ENCODE results near the gene NABP1.
"Not testable (repeated sequence)": the region's sequence is repeated elsewhere in the genome, so short reads cannot be mapped to it uniquely, and the experiment has no call there.

Gene NABP1

GRCh38 chr2:191677646-191678436, at the start of gene NABP1:
NABP1 (plus strand) TSS chr2:191678136; CDS start chr2:191678615, 479 bp downstream.
- peak; percentile 97 to 99 (median 98) for DNase-seq

DNA sequence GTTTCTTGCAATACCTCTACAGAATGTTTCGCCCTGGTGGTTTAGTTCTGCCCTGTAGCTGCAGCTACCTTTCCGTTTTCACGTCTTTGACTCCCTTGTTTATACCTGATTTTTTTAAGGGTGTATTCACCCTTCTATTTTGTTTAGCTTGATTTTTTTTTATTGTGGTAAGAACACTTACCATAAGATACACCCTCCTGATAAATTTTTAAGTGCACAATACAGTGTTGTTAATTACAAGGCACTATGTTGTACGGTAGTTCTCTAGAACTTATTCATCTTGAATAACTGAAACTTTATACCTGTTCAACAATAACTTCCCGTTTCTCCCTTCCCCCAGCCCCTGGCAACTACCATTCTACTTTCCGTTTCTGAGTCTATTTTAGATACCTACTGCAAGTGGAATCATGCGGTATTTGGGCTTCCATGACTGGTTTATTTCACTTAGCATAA, 48.9 kb upstream of the NABP1 start:
- DNase-seq, result peak in 1 of 6 experiments; percentile 3

DNA sequence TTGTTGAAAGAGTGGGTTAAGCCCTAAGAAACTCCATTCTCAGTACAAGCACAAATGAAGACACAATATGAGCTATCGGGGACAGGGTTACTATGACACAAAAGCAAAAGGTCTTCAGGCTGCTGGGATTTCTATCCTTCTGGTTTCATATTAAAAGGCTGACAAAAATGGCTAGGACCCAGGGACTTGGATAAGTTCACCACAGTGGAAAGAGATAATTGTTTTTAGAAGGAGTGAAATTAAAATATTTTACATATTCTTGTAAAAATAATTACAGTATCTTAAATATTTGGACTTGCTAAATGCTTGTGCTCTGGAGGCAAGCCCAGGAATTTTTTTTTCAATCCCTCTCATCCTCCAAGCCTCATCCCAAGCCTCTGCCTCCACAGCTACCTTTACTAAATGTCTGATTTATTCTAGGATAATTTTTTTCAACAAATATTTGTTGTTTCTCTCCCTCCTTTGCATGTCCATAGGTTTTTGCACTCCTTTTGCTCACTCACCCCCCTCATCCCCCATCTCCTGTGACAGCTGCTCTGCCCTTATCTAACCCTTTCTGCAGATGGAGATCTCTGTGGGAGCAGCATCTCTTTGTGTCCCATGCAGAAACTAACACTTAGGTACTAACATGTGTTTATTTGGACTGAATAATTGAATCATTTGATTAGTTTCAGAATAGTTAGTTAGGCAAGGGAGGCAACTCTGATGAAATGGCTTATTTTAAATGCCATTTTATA, 47.8 kb upstream of the NABP1 start:
- DNase-seq, result no peak

GRCh38 chr2:191631754-191632153, 46.2 kb upstream of the NABP1 start:
- DNase-seq, result no peak

- no peak for DNase-seq
Measured at GRCh38 chr2:191632426-191632825, 45.5 kb upstream of the NABP1 start.

GRCh38 chr2:191634791-191635190, 43.1 kb upstream of the NABP1 start:
- DNase-seq, result no peak

GRCh38 chr2:191635333-191636234, 42.4 kb upstream of the NABP1 start:
- no peak for DNase-seq

DNA sequence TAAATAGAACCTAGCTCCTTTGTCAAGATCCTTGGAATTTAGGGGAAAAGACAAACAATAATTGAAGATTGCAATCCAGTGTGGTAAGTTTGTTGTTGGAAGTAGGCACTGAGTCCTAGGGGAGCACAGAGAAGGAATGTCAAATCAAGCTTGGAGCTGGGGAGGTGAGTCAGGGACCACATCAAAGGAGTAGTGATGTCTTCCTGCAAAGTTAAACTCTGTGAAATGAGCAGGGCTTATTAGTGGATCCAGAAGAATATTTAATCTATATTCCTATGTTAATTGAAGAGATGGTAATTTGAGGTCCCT, 41.7 kb upstream of the NABP1 start:
- no peak for DNase-seq

DNA sequence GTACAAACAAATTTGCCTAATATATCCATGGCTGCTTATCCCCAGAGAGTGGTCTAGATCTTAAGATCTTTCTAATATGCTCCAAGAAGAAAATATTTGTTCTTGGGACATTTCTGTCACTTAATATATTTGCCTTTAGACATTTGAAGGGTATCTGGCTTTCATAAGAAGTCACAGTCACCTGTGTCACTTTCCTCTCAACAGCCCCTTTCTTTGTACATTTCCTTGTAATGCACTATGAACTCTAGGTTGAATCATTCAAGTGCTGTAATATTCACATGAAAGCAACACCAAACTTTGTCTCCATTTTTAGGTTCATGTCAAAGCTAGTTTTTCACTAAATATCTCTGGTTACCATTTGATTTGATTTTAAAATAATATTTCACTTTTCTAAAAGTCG, 41.4 kb upstream of the NABP1 start:
- no peak for DNase-seq

- peak in 3 of 6 experiments; percentile 11 to 29 (median 27) for DNase-seq
Measured at GRCh38 chr2:191637182-191638078, 40.5 kb upstream of the NABP1 start.

- DNase-seq, result no peak
Measured at GRCh38 chr2:191638079-191638801, 39.7 kb upstream of the NABP1 start.

DNA sequence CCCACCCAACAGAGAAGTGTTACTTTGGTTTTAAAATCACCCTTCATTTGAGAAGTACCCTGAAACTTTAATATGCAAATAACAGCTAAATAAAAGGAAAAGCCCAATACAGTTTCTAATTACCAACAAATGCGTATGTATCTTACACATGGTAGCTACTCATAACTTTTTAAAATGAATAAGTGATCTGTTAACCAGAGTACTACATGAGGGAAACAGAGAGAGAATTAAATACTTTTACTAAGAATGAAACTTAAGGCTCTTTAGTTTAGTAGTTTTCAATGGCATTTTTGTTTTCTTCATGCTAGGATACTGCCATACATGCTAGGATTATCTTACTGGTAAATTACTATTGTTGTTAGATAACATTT, 39.1 kb upstream of the NABP1 start:
- DNase-seq, result no peak

GRCh38 chr2:191641609-191642008, 36.3 kb upstream of the NABP1 start:
- DNase-seq, result no peak

DNA sequence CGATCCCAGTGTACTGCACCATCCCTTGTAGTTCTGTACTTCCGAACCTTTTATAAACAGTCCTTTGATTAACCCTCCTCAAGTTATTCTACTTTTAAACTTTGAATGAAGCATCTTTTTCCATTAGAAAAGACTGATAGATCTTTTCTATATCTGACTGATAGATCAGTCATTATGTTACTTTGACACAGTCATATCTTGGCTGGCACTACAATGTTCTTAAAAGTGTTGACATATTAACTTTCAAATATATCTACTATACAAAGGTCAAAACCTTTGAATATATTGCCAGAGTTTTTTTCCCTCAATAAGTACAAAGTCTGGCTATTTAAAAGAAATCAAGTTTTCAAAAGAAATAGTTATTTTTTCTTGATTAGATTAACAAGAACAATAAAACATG, 35.4 kb upstream of the NABP1 start:
- DNase-seq, result no peak

- DNase-seq, result no peak
Measured at GRCh38 chr2:191643429-191643828, 34.5 kb upstream of the NABP1 start.

- not testable (repeated sequence) for DNase-seq
Measured at GRCh38 chr2:191644613-191645012, 33.3 kb upstream of the NABP1 start.

GRCh38 chr2:191645032-191645431, 32.9 kb upstream of the NABP1 start:
- no peak for DNase-seq

DNA sequence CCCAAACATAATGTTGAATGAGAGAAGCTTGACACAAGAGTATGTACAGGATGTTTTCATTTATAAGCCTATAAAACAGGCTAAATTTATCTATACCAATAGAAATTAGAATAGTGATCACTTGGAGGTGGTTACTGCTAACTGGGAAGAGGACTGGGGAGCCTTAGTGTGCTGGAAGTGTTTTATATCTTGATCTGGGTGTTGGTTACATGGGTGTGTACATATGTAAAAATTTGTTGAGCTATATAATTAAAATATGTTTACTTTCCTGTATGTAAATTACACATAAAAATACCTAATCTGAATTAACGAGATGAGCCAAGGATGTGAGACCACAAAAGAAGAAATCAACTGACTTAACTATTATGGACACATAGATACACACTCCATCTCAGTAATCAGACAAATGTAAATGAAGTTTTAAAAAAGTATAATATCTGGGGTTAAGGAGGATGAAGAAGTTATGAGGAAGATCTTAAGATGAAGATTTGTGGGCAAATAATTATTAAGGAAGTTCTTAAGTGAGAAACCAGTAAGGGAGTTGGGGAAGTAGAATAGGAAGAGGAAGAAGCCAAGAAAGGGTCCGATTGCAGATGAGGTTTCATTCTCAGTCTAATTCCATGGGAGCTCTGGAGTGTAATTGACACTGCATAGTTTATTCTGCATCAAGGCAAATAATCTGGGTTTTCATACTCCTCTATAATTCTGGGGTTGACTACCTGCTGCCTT, 32.3 kb upstream of the NABP1 start:
- no peak for DNase-seq

- no peak for DNase-seq
Measured at GRCh38 chr2:191646163-191646902, 31.6 kb upstream of the NABP1 start.

DNA sequence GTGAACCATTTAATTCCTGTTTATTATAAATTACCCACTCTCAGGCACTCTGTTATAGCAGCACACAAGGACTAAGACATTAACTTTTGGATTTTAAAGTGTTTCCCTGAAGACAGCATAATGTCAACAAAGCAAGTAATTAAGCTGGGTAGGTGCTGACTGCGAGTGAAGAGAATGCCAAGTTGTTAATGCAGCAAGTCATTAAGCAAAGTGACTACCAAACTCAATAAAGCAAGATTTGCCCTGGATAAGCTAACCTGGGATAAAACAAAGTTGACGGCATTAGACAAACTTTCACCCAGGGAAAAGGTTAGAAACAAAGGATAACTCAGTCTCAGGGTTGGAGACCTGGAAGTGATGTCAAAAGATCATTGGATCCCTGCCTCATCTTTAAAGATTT, 28.4 kb upstream of the NABP1 start:
- DNase-seq, result no peak

All from stimulated activated naive CD4-positive, alpha-beta T cell (primary cell).